HG03039 (cell line): Measurements from ENCODE around the gene INAFM1.
A peak's percentile ranks its signal among the peaks of the same experiment; 100 is the strongest.

Source experiments
- ATAC-seq: cut with Tn5 transposase; IDR thresholded peaks from one replicate; pipeline ENCODE4 v1.9.1; 2021; ENCODE audit warnings: mild to moderate bottlenecking, moderate library complexity; ENCODE audit not compliant: unreplicated experiment

Gene INAFM1

DNA sequence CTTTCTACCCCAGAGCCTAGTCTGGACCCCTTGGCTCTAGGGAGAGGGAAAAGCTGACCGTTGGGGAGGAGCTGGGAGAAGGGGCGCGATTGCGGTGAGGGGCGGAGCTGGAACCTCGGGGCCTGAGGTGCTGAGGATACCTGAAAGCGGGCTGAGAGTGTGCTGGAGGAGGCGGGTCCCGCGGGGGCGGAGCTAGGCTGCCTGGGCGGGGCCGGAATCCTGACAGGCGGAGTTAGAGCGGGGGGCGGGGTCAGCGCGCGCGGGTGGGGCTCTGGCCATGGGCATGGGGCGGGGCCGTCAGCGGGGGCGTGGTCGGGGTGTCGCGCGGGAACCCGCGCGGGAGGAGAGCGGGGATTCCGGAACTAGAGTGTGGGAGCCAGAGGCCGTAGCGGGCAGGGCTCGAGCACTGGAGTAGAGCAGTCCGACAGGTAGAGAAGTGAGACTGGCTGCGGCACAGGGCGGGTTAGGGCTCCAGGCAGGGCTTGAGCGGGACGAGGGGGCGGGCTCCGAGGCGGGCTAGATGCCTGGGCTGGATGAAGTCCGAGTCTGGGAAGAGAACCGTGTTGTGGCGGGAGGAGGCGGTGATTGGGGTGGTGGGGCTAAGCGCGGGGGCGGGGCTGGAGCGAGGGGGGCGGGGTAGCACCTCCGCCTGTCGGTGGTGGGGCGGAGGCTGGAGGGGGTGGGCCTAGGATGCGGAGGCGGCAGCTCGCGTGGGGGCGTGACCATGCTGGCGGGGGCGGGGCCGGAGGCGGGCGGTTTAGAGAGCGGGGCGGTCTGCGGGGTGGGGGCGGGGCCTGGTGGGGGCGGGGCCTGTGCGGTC lies at the start of gene INAFM1:
Gene INAFM1, plus strand, starts transcription at position 815 of the 820 bp plus-strand sequence. CDS start 35 bp downstream, outside the sequence.
- ATAC-seq: peak; percentile 42

GRCh38 chr19:47225746-47226425 lies 48.8 kb upstream of the INAFM1 start:
- peak; percentile 39 for ATAC-seq

DNA sequence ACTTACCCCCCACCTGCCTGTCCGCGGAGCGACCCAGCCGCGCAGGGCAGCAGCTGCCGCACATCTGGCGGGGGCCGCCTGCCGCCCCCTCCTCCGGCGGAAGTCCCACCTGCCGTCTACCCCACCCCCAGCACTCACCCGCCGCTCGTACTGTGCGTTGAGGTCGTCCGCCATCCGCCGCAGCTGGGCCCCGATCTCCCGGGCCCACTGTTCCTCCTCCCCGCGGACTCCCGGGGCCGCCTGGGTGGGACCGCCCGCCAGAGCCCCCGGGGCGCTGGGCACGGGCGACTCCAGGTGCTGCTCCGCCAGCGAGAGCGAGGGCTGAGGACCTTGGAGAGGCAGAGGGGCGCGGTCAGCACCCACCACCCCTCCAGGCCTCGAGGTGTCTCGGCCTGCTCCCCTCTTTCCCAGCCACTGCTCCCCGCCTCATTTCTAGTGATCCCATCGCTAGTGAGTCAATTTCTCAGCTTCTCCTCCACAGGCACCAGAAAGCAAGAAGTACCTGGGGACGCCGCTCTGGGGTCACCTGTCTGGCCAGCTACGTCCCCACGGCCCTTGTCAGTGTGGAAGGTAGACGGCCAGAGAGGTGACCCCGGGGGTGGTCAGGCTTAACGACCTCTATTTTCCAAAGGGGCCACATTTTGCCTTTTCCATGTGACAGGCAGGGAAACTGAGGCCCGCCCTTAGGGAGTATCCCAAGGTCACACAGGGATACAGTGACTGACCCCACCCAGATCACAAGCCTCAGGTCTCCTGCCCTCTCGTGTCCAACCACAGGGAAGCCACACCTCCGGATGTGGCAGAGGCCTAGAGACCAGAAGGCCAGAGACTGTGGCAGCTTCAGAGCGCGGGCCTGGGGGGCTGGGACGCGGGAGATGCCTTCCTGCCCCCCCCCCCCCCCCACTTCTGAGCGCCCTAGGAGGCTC lies 48.0 kb upstream of the INAFM1 start:
- ATAC-seq: peak; percentile 8

- no peak for ATAC-seq
These were observed 47.1 kb upstream of the INAFM1 start for GRCh38 chr19:47227352-47228167.

DNA sequence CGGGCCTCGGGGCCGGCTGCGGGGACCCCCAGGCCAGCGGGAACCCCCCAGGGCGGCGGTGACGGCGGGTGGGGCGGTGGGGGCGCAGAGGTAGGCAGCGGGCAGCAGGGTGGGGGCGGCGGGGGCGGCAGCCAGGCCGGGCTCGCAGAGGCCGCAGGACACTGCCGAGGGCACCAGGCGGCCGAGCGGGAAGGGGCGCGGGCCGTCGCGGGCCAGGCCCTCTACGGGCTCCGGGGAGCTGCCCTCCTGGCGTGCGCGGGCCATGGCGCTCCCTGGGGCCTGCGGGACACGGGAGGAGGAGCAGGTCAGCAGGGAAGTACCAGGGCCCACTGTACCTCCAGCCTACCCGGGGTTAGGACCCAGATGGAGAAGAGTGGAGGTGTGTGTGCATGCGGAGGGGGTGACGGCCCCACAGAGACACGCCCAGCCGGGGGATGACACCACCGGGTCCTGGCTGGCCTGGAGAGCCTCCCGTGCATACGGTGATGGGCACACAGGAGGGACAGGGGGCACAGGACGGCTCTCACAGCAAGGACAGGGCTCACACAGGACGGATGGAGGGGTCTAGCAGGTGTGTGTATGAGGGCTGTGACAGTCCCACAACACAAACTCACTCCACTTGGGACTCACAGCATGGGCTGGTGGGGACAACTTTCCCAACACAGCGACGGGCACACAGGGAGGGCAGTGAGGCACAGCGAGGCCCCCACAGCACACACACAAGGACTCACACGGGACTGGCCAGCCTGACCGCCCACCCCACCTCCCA lies 46.3 kb upstream of the INAFM1 start:
- no peak for ATAC-seq

DNA sequence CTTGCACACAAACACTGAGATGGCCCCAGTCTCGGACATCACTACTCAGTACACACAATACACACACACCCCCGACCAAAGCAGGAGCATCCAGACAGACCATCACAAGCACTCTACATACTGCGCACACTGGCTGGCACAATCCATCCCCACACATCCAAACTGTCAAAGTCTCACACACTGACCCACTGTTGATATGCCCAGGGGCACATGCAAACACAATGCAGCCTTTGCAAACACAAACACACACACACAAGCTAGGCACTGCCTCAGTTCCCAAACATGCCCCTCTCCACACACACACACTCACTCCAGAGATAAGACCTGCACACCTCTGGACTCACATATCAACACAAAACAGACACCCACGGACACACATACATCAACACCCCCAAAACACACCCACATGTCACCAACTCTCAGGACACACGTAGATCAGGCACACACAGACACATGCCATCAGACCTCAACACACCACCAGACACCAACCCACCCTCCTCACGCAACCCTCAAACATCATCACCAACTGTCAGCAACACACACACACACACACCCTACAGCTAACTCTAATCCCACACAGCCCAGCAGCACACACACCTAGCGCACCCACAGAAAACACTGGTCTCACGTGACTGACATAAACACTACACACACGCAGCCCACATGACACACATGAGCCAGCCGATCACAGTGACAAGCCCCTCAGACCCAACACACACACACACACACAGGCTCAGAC lies 45.6 kb upstream of the INAFM1 start:
- no peak for ATAC-seq

- no peak for ATAC-seq
These were observed 45.0 kb upstream of the INAFM1 start for GRCh38 chr19:47229676-47230053.

GRCh38 chr19:47230054-47230920 lies 44.4 kb upstream of the INAFM1 start:
- ATAC-seq: peak; percentile 22

DNA sequence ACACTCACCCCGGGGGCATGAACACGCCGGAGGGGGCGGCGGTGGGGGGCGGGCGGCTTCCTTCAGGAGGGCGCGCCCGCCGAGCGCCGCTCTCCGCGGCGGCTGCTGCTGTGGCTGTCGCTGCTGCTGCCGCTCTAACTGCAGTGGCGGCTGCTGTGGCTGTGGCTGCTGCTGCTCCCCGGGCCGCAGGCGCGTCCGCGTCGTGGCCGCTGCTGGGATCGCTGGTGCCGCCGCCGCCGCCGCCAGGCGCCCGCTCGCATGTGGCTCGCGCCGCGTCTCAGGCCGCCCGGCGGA lies 43.8 kb upstream of the INAFM1 start, which contains the start of gene BBC3:
Gene BBC3, minus strand, starts transcription at position 279 of the 294 bp plus-strand sequence. CDS start 2,768 bp downstream, outside the sequence.
- peak; percentile 18 for ATAC-seq

DNA sequence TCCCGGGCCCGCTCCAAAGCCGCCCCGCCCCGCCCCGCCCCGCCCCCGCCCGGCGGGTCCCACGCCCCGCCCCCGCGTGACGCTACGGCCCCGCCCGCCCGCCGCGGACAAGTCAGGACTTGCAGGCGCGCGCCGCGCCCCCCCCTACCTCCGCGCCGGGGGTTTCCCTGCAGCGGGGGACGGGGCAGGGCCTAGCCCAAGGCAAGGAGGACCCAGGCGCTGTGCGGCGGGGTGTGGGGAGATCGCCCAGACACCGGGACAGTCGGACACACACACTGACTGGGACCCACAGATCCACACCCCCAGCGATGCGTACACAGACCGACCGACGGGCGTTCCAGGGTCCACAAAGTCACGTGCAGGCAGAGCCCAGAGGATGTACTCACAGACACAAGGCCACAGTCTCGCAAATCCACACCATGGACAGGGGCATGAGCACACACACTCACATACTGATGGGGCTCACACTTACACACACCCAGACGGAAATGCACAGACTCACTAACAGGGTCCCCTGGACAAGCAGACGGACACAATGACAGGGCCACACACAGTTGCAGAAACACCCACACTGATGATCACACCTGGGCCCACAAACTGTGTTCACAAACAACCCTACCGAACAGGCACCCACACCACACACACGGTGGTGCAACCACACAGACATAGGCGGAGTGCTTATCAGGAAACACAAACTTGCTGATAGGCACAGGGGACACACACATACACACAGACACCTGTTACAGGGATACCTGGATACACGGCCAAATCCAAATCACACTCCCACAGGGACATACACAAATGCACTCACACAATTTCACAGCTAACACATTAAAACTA lies 43.2 kb upstream of the INAFM1 start:
- peak; percentile 30 for ATAC-seq

DNA sequence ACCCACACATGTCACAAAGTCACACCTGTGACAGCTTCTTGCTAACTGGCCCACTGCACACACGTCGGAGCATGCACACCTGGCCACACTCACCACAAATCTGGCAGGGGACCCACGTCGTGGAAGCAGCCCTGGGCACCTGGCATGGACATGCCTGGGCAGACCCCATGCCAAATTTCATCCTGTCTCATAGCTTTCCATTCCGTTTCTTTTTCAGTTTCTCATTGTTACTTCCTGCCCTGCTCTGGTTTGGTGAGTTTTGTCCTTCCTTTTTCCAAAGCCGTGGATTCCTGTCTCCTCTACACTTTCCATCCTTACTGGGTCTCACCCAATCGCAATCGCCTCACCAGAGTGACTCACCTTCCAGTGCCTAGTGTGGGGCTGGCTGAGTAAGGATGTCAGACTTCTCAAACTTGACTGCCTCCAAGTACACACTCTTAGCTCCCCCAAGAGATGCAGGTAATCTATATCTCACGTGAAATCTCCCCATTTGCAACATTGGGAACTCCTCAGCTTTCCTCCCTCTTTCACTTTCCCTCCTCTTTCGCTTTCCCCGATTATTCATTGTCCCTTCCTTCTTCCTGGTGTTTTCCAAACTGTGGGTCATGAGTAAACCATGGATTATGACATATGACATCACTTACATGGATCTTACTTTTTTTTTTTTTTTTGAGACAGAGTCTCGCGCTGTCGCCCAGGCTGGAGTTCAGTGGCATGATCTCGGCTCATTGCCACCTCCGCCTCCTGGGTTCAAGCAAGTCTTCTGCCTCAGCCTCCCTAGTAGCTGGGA lies 42.1 kb upstream of the INAFM1 start:
- ATAC-seq: no peak

GRCh38 chr19:47236072-47236675 lies 38.5 kb upstream of the INAFM1 start:
- ATAC-seq: no peak

DNA sequence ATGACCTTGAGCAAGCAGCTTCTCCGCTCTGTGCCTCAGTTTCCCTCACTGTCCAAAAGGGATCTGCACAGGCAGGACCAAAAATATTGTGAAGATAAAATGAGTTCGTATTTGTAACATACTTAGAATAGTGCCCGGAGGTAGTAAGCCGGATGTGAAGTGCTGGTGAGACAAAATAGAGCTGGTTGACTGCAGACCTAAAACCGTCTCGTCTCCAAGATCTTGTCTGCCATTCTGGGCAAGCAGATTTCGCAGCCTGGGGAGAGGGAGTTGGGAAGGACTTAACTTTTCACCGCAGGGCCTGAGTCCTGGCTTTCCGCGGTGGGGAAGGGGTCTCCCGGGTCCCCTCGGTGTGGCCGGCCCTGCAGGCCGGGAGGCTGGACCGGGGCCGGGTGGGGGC lies 35.5 kb upstream of the INAFM1 start:
- no peak for ATAC-seq

- no peak for ATAC-seq
These were observed 34.9 kb upstream of the INAFM1 start for GRCh38 chr19:47239610-47240296.

DNA sequence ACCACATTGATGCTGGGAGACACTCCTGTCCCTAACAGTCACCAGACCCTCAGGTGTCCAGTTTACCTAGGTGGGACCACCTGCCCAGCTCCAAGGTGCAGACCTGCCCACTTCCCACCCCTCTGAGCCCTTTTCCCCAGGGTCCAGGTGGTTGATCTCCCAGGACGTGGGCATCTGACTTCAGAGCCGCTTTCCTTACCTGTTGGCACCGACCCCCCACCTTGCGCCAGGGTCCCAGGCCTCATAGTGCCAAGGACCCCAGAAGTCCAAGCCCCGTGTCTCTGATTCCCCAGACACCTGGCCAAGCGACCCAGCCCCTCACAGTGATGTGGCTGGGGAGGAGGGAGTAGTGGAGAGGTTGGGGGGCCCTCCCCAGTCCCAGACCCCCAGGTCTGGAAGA lies 34.1 kb upstream of the INAFM1 start:
- no peak for ATAC-seq
